Thoracic aorta (tissue), 2 donors: ENCODE results near the gene CHL1. TPM values are rescaled to one million over a fixed set of nuclear protein-coding genes. Genes with fewer than 3 reads are reported as not detected.

Experiments used
- ATAC-seq: fragments of 150-250 bp; one replicate; pipeline ENCODE4 v1.8.0; 2017; ENCODE audit warnings: low read depth; ENCODE audit not compliant: insufficient number of reproducible peaks, low FRiP score
- DNase-seq: peaks from one replicate; pipeline ENCODE4 v3.0.0-alpha.2; 2020; ENCODE audit warnings: low spot score
- H3K27ac ChIP-seq, 2 donors: fragments of 200-600 bp; sonication (generic); 1 replicate in 1 of 2; 2 replicates in 1 of 2; pipeline ENCODE4 v1.5.1; 2016; ENCODE audit warnings: mild to moderate bottlenecking in 2 of 2, moderate library complexity in 2 of 2
- H3K27me3 ChIP-seq: fragments of 200-600 bp; sonication (generic); replicated peaks from 2 replicates; pipeline ENCODE4 v1.6.0; 2016; ENCODE audit warnings: mild to moderate bottlenecking; ENCODE audit not compliant: insufficient read depth
- H3K36me3 ChIP-seq: fragments of 200-600 bp; sonication (generic); one replicate; pipeline ENCODE4 v1.5.1; 2016
- H3K4me1 ChIP-seq, 2 donors: fragments of 200-600 bp; sonication (generic); 1 replicate in 1 of 2; 2 replicates in 1 of 2; pipeline versions ENCODE4 v1.5.1 to v1.6.0; 2016; ENCODE audit warnings: low read depth in 2 of 2, mild to moderate bottlenecking in 1 of 2; ENCODE audit not compliant: control insufficient read depth in 1 of 2
- H3K4me3 ChIP-seq: fragments of 200-600 bp; sonication (generic); 2 replicates; pipeline ENCODE4 v1.5.1; 2016; ENCODE audit warnings: mild to moderate bottlenecking
- H3K9me3 ChIP-seq: fragments of 200-600 bp; sonication (generic); 2 replicates; pipeline ENCODE4 v1.5.1; 2016
- total RNA-seq, 2 donors: library from RNA; depleted of rRNA; stranded (reverse); fragments of >200 nt; gene quantifications; one replicate each; pipeline versions ENCODE4 v1.1.0 to v1.2.3, GENCODE V29; 2016
- TF ChIP-seq, protein P1 (sequence below): fragments of 200-600 bp; sonication (generic); IDR thresholded peaks from one replicate; pipeline ENCODE4 v1.5.1; 2019; ENCODE audit warnings: antibody characterized with exemption

CHL1 gene
- total RNA-seq, 2 donors from 2014 or later, result 2.0 to 7.5 TPM

- TF ChIP-seq, protein P1, sequence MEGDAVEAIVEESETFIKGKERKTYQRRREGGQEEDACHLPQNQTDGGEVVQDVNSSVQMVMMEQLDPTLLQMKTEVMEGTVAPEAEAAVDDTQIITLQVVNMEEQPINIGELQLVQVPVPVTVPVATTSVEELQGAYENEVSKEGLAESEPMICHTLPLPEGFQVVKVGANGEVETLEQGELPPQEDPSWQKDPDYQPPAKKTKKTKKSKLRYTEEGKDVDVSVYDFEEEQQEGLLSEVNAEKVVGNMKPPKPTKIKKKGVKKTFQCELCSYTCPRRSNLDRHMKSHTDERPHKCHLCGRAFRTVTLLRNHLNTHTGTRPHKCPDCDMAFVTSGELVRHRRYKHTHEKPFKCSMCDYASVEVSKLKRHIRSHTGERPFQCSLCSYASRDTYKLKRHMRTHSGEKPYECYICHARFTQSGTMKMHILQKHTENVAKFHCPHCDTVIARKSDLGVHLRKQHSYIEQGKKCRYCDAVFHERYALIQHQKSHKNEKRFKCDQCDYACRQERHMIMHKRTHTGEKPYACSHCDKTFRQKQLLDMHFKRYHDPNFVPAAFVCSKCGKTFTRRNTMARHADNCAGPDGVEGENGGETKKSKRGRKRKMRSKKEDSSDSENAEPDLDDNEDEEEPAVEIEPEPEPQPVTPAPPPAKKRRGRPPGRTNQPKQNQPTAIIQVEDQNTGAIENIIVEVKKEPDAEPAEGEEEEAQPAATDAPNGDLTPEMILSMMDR, result no peak
- no peak for ATAC-seq
- Histone ChIP-seq H3K27ac (no peak overlapping the region), H3K4me1 (no peaks in the 10 kb centered on the region), H3K27me3 (no peaks in the 10 kb centered on the region), H3K9me3 (no peaks in the 10 kb centered on the region), H3K4me3 (no peak overlapping the region), H3K36me3 (no peaks in the 10 kb centered on the region)
- no peak for DNase-seq
These were observed 29.8 kb upstream of the CHL1 start for GRCh38 chr3:166799-167198.

- TF ChIP-seq, protein P1, result no peak
These were observed 22.7 kb upstream of the CHL1 start for GRCh38 chr3:173886-174285.

GRCh38 chr3:184976-185375 lies 11.6 kb upstream of the CHL1 start:
- H3K27ac ChIP-seq, result no peak overlapping the region
- TF ChIP-seq, protein P1, result no peak
- DNase-seq (no peak), ATAC-seq (no peak)
- no peaks in the 10 kb centered on the region for H3K9me3 ChIP-seq
- no peaks in the 10 kb centered on the region for H3K27me3 ChIP-seq
- H3K36me3 ChIP-seq, result no peaks in the 10 kb centered on the region
- no peak overlapping the region for H3K4me3 ChIP-seq
- no peaks in the 10 kb centered on the region for H3K4me1 ChIP-seq

More at GRCh38 chr3:173886-174285, 22.7 kb upstream of the CHL1 start:
- Histone ChIP-seq H3K9me3 (no peaks in the 10 kb centered on the region), H3K36me3 (no peaks in the 10 kb centered on the region), H3K27ac (no peak overlapping the region), H3K4me1 (no peaks in the 10 kb centered on the region), H3K27me3 (no peaks in the 10 kb centered on the region), H3K4me3 (no peak overlapping the region)
- DNase-seq (no peak), ATAC-seq (no peak)

- no peaks in the 10 kb centered on the region for H3K9me3 ChIP-seq
- ATAC-seq (no peak), DNase-seq (no peak)
- H3K4me1 ChIP-seq, result peaks cover 8 to 11% of the 10 kb centered on the region in 2 donors
- TF ChIP-seq, protein P1, result no peak
- H3K27ac ChIP-seq, result no peak overlapping the region
- no peaks in the 10 kb centered on the region for H3K36me3 ChIP-seq
- H3K4me3 ChIP-seq, result no peak overlapping the region
- H3K27me3 ChIP-seq, result no peaks in the 10 kb centered on the region
These were observed 4.2 kb upstream of the CHL1 start for GRCh38 chr3:192215-192929.

- no peak for DNase-seq
- ATAC-seq, result no peak
- no peak overlapping the region for H3K4me3 ChIP-seq
- no peaks in the 10 kb centered on the region for H3K9me3 ChIP-seq
- H3K27ac ChIP-seq, result no peak overlapping the region
- TF ChIP-seq, protein P1, result no peak
- H3K27me3 ChIP-seq, result no peaks in the 10 kb centered on the region
- H3K4me1 ChIP-seq, result peaks cover 9 to 18% of the 10 kb centered on the region in 2 donors
- H3K36me3 ChIP-seq, result no peaks in the 10 kb centered on the region
These were observed 2.6 kb upstream of the CHL1 start for GRCh38 chr3:194001-194400.
